Measurements from ENCODE around the gene CROCC2.
A peak's percentile ranks its signal among the peaks of the same experiment; 100 is the strongest.

CROCC2 gene

DNA sequence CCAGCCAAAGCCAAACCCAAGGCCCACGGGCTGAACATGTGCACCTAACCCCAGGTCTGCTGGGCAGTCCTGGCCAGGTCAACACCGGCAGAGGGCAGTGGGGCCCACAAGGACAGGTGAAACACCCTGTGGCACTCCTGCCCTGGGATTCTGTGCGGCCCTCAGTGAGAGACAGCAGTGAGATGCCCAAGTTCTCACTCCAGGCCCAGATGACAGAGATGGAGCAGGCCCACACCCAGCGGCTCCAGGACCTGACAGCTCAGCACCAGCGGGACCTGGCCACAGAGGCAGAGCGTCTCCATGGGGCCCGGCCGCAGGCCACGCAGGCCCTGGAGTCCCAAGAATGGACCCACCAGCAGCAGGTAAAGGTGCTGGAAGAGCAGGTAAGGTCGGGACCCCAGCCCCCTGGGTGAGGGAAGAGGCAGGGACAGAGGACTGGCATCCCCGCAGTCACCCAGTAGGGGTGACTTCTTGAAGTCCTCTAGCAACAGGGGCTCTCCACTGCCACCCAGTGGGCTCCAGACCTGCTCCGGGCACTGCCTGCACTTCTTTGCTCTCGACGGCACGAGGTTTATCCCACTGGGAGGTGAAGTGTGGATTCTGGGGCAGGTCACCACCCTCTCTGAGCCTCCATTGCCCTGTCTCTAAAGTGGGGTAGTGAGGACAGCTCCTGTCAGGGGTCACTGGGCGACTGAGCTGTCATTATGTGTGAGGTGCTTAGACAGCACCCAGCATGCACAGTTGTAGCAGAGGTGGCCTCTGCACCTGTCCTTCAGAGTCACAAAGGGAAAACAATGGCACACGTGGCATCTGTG is 83.5 kb downstream of the CROCC2 start:
- Histone ChIP-seq H3K36me3 (ENCODE audit: low read length) (no peaks in the 10 kb centered on the region), H3K27me3 (ENCODE audit: low read length) (no peaks in the 10 kb centered on the region), H3K4me2 (ENCODE audit: low read depth, low read length, poor library complexity, severe bottlenecking) (no peak overlapping the region), H3K9me3 (ENCODE audit: insufficient read depth, low read length) (no peaks in the 10 kb centered on the region), H3K9me2 (replicated peaks; ENCODE audit: insufficient read depth, low read length) (no peaks in the 10 kb centered on the region), H3F3A (ENCODE audit: insufficient read depth) (no peaks in the 10 kb centered on the region), H3K79me2 (ENCODE audit: insufficient read depth, low read length) (no peaks in the 10 kb centered on the region), H4K20me1 (ENCODE audit: low read depth, low read length) (no peaks in the 10 kb centered on the region), H3K27ac (ENCODE audit: low read depth, low read length) (no peak overlapping the region), H3K4me3 (ENCODE audit: insufficient read depth, low read length, poor library complexity, severe bottlenecking) (no peak overlapping the region), H3K9ac (ENCODE audit: low read length) (no peak overlapping the region), H2AFZ (ENCODE audit: low read depth, low read length, severe bottlenecking) (no peak overlapping the region)
- TF ChIP-seq, protein P1, sequence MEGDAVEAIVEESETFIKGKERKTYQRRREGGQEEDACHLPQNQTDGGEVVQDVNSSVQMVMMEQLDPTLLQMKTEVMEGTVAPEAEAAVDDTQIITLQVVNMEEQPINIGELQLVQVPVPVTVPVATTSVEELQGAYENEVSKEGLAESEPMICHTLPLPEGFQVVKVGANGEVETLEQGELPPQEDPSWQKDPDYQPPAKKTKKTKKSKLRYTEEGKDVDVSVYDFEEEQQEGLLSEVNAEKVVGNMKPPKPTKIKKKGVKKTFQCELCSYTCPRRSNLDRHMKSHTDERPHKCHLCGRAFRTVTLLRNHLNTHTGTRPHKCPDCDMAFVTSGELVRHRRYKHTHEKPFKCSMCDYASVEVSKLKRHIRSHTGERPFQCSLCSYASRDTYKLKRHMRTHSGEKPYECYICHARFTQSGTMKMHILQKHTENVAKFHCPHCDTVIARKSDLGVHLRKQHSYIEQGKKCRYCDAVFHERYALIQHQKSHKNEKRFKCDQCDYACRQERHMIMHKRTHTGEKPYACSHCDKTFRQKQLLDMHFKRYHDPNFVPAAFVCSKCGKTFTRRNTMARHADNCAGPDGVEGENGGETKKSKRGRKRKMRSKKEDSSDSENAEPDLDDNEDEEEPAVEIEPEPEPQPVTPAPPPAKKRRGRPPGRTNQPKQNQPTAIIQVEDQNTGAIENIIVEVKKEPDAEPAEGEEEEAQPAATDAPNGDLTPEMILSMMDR (IDR thresholded peaks at IDR 0.05; ENCODE audit: insufficient read depth, low read length, poor library complexity, severe bottlenecking), result peak; percentile 43
- no peak for TF ChIP-seq EZH2phosphoT487 (conservative IDR thresholded peaks at IDR 0.05; ENCODE audit: low read length)

DNA sequence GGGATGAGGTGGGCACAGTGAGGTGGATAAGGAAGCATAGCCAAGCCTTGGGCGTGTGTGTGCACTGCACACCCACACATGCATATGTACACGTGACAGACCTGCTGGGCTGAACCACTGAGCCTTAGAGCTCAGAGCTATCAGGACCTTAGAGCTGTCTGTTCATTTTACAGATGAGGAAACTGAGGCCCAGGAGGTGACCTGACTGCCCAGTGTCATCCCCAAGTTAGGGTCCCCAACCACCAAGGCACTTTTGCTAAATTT is 84.1 kb downstream of the CROCC2 start:
- H3K27me3 ChIP-seq (ENCODE audit: low read length), result no peaks in the 10 kb centered on the region
- H3K36me3 ChIP-seq (ENCODE audit: low read length), result no peaks in the 10 kb centered on the region
- no peak overlapping the region for H2AFZ ChIP-seq (ENCODE audit: low read depth, low read length, severe bottlenecking)
- H4K20me1 ChIP-seq (ENCODE audit: low read depth, low read length), result no peaks in the 10 kb centered on the region
- H3K4me3 ChIP-seq (ENCODE audit: insufficient read depth, low read length, poor library complexity, severe bottlenecking), result no peak overlapping the region
- H3K27ac ChIP-seq (ENCODE audit: low read depth, low read length), result no peak overlapping the region
- H3K79me2 ChIP-seq (ENCODE audit: insufficient read depth, low read length), result no peaks in the 10 kb centered on the region
- no peak overlapping the region for H3K9ac ChIP-seq (ENCODE audit: low read length)
- H3K9me2 ChIP-seq (replicated peaks; ENCODE audit: insufficient read depth, low read length), result no peaks in the 10 kb centered on the region
- H3K9me3 ChIP-seq (ENCODE audit: insufficient read depth, low read length), result no peaks in the 10 kb centered on the region
- H3F3A ChIP-seq (ENCODE audit: insufficient read depth), result no peaks in the 10 kb centered on the region
- no peak overlapping the region for H3K4me2 ChIP-seq (ENCODE audit: low read depth, low read length, poor library complexity, severe bottlenecking)
- TF ChIP-seq, protein P1 (IDR thresholded peaks at IDR 0.05; ENCODE audit: insufficient read depth, low read length, poor library complexity, severe bottlenecking), result no peak
- TF ChIP-seq EZH2phosphoT487 (conservative IDR thresholded peaks at IDR 0.05; ENCODE audit: low read length), result no peak

DNA sequence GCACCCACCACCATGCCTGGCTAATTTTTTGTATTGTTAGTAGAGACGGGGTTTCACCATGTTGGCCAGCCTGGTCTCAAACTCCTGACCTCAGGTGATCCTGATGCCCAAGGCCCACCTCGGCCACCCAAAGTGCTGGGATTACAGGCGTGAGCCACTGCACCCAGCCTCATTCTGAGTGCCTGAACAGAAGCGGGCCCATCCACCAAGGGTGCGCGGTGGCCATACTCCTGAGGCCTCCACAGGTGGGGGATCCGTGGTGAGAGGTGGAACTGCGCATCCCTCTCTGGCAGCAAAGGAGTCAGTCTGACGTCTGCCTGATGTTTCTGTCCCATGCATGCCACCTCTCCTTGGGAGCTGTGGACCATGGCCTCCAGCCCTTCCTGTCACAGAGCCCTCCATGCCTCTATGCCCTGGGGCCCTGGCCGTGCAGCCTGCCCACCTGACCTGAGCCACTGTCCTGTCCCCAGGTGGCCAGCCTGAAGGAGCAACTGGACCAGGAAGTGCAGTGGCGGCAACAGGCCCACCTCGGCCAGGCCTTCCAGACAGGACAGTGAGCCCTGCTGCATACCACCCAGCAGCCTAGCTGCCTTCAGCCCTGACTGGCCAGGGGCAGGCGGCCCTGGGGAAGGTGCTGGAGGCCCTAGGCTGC is 84.7 kb downstream of the CROCC2 start:
- Histone ChIP-seq H3K27me3 (ENCODE audit: low read length) (no peaks in the 10 kb centered on the region), H3K9me3 (ENCODE audit: insufficient read depth, low read length) (no peaks in the 10 kb centered on the region), H3K4me3 (ENCODE audit: insufficient read depth, low read length, poor library complexity, severe bottlenecking) (no peak overlapping the region), H4K20me1 (ENCODE audit: low read depth, low read length) (no peaks in the 10 kb centered on the region), H3K9ac (ENCODE audit: low read length) (no peak overlapping the region), H3F3A (ENCODE audit: insufficient read depth) (no peaks in the 10 kb centered on the region), H3K27ac (ENCODE audit: low read depth, low read length) (no peak overlapping the region), H3K79me2 (ENCODE audit: insufficient read depth, low read length) (no peaks in the 10 kb centered on the region), H3K4me2 (ENCODE audit: low read depth, low read length, poor library complexity, severe bottlenecking) (no peak overlapping the region), H2AFZ (ENCODE audit: low read depth, low read length, severe bottlenecking) (no peak overlapping the region), H3K9me2 (replicated peaks; ENCODE audit: insufficient read depth, low read length) (no peaks in the 10 kb centered on the region), H3K36me3 (ENCODE audit: low read length) (no peaks in the 10 kb centered on the region)
- TF ChIP-seq EZH2phosphoT487 (conservative IDR thresholded peaks at IDR 0.05; ENCODE audit: low read length), result no peak
- TF ChIP-seq, protein P1 (IDR thresholded peaks at IDR 0.05; ENCODE audit: insufficient read depth, low read length, poor library complexity, severe bottlenecking), result no peak
